Measurements from ENCODE around the gene NACC2. TPM values are rescaled to one million over a fixed set of nuclear protein-coding genes. Genes with fewer than 3 reads are reported as not detected.

NACC2 gene
- total and polyA plus RNA-seq, 9 donors, result 7.0 to 47.0 (median 27.2) TPM

- H3K27me3 ChIP-seq, result no peaks in the 10 kb centered on the region
- no peak overlapping the region for H3K27ac ChIP-seq
- no peak for DNase-seq
- H3K4me3 ChIP-seq, result no peak overlapping the region
- no peaks in the 10 kb centered on the region for H3K9me3 ChIP-seq
- WGBS, 3 donors, result 49 to 57% (median 56%) methylated on average over 11 of the region's 11 CpGs
- no peaks in the 10 kb centered on the region for H3K36me3 ChIP-seq
- no peaks in the 10 kb centered on the region for H3K4me1 ChIP-seq (ENCODE audit: insufficient read depth)
- intact Hi-C loops (cut with DNase I), result loop anchor here (5.0 to 10.0 kb wide), 5 partner anchors 100 to 320 kb away; partner anchors contain the start of genes KCNT1 (in 1 of the 4) and QSOX2 (in 1 of the 4)
- TF ChIP-seq POLR2A (IDR thresholded peaks at IDR 0.05), result no peak
These were observed 129.8 kb downstream of the NACC2 start for GRCh38 chr9:135965124-135965756.

GRCh38 chr9:135963938-135964337 is 131.2 kb downstream of the NACC2 start:
- 63 to 74% (median 69%) methylated on average over 10 of the region's 10 CpGs for WGBS, 3 donors
- intact Hi-C loops (cut with DNase I), result loop anchor here (5.0 to 10.0 kb wide), 5 partner anchors 99 to 362 kb away; partner anchors contain the start of genes KCNT1 (in 1 of the 4) and QSOX2 (in 1 of the 4)
- Histone ChIP-seq H3K4me1 (ENCODE audit: insufficient read depth) (peaks cover 4% of the 10 kb centered on the region), H3K36me3 (no peaks in the 10 kb centered on the region), H3K9me3 (no peaks in the 10 kb centered on the region), H3K27me3 (no peaks in the 10 kb centered on the region), H3K4me3 (no peak overlapping the region), H3K27ac (no peak overlapping the region)
- no peak for TF ChIP-seq CTCF (IDR thresholded peaks at IDR 0.05)
- no peak for TF ChIP-seq EP300 (IDR thresholded peaks at IDR 0.05)
- TF ChIP-seq POLR2A (IDR thresholded peaks at IDR 0.05), result no peak
- no peak for DNase-seq

- intact Hi-C loops (cut with DNase I), result loop anchor here (5.0 to 10.0 kb wide), 5 partner anchors 99 to 361 kb away; partner anchors contain the start of genes KCNT1 (in 1 of the 4) and QSOX2 (in 1 of the 4)
- no peak for DNase-seq
- WGBS, 3 donors, result 81 to 85% (median 81%) methylated on average over 8 of the region's 8 CpGs
- TF ChIP-seq POLR2A (IDR thresholded peaks at IDR 0.05), result no peak
- no peak for TF ChIP-seq CTCF (IDR thresholded peaks at IDR 0.05)
- TF ChIP-seq EP300 (IDR thresholded peaks at IDR 0.05), result no peak
- Histone ChIP-seq H3K27me3 (no peaks in the 10 kb centered on the region), H3K4me3 (no peak overlapping the region), H3K36me3 (no peaks in the 10 kb centered on the region), H3K27ac (no peak overlapping the region), H3K4me1 (ENCODE audit: insufficient read depth) (peaks cover 4% of the 10 kb centered on the region), H3K9me3 (no peaks in the 10 kb centered on the region)
These were observed 131.8 kb downstream of the NACC2 start for GRCh38 chr9:135963338-135963737.

- 55 to 63% (median 62%) methylated on average over 11 of the region's 11 CpGs for WGBS, 3 donors
- H3K4me1 ChIP-seq (ENCODE audit: insufficient read depth), result peaks cover 4% of the 10 kb centered on the region
- no peaks in the 10 kb centered on the region for H3K27me3 ChIP-seq
- TF ChIP-seq EP300 (IDR thresholded peaks at IDR 0.05) (no peak), CTCF (IDR thresholded peaks at IDR 0.05) (no peak), POLR2A (IDR thresholded peaks at IDR 0.05) (no peak)
- no peaks in the 10 kb centered on the region for H3K36me3 ChIP-seq
- intact Hi-C loops (cut with DNase I), result loop anchor here (5.0 to 10.0 kb wide), 5 partner anchors 98 to 361 kb away; partner anchors contain the start of genes KCNT1 (in 1 of the 4) and QSOX2 (in 1 of the 4)
- no peaks in the 10 kb centered on the region for H3K9me3 ChIP-seq
- no peak overlapping the region for H3K27ac ChIP-seq
- no peak overlapping the region for H3K4me3 ChIP-seq
- DNase-seq, result no peak
These were observed 132.3 kb downstream of the NACC2 start for GRCh38 chr9:135962696-135963307.

All from ovary (tissue), 9 donors.